PC-3 (cell line): Measurements from ENCODE around the gene FAM9C. TPM values are rescaled to one million over a fixed set of nuclear protein-coding genes. Genes with fewer than 3 reads are reported as not detected.

ENCODE experiments used
- ATAC-seq: fragments of 200-7000 bp; cut with Tn5 transposase; 2 replicates; pipeline ENCODE4 v1.9.1; 2020; ENCODE audit warnings: mild to moderate bottlenecking, moderate library complexity
- BruUV-seq: library from RNA; stranded (reverse); fragments of 400-500 nt; replicated peaks from 2 replicates; lab custom pipeline; 2021; lab: Mats Ljungman, UMichigan
- CTCF ChIA-PET: fragments of 300-600 bp; sonication (Branson Sonifier 250); formaldehyde crosslinking; loops from one replicate; lab custom pipeline; 2022; ENCODE audit warnings: antibody characterized with exemption; lab: Charles Lee
- POLR2A ChIA-PET: fragments of 300-600 bp; sonication (Branson Sonifier 250); formaldehyde crosslinking; loops from one replicate; lab custom pipeline; 2022; ENCODE audit warnings: antibody characterized with exemption; ENCODE audit not compliant: unreplicated experiment; lab: Charles Lee
- DNase-seq: peaks from one replicate; pipeline ENCODE4 v3.0.0-alpha.2; 2015
- H2AFZ ChIP-seq: fragments of 300-600 bp; sonication (generic); 2 replicates; pipeline ENCODE4 v1.6.0; 2016; ENCODE audit warnings: antibody characterized with exemption, low read length
- H3F3A ChIP-seq: fragments of 300-600 bp; sonication (generic); one replicate; pipeline ENCODE4 v1.6.0; 2017; ENCODE audit warnings: antibody characterized with exemption, low read length, control low read depth, mild to moderate bottlenecking; ENCODE audit not compliant: unreplicated experiment
- H3K27ac ChIP-seq: fragments of 300-600 bp; sonication (generic); 2 replicates; pipeline ENCODE4 v1.5.1; 2016; ENCODE audit warnings: mild to moderate bottlenecking, low read length
- H3K27me3 ChIP-seq: fragments of 300-600 bp; sonication (generic); 2 replicates; pipeline ENCODE4 v1.6.1; 2016; ENCODE audit warnings: low read length, mixed read lengths
- H3K36me3 ChIP-seq: fragments of 300-600 bp; sonication (generic); 2 replicates; pipeline ENCODE4 v1.6.1; 2016; ENCODE audit warnings: low read depth, mixed run types, low read length, mixed read lengths
- H3K4me1 ChIP-seq: fragments of 300-600 bp; sonication (generic); 2 replicates; pipeline ENCODE4 v1.5.1; 2016; ENCODE audit warnings: low read length; ENCODE audit not compliant: insufficient read depth
- H3K4me2 ChIP-seq: fragments of 300-600 bp; sonication (generic); 2 replicates; pipeline ENCODE4 v1.6.0; 2016; ENCODE audit warnings: low read length
- H3K4me3 ChIP-seq: fragments of 300-600 bp; sonication (generic); 2 replicates; pipeline ENCODE4 v1.5.1; 2016; ENCODE audit warnings: mild to moderate bottlenecking, low read length, mixed read lengths
- H3K79me2 ChIP-seq: fragments of 300-600 bp; sonication (generic); 2 replicates; pipeline ENCODE4 v1.6.1; 2017; ENCODE audit warnings: low read length, mixed read lengths
- H3K9ac ChIP-seq: fragments of 300-600 bp; sonication (generic); 2 replicates; pipeline ENCODE4 v1.6.0; 2016; ENCODE audit warnings: mild to moderate bottlenecking, low read length
- H3K9me2 ChIP-seq: fragments of 300-600 bp; sonication (generic); replicated peaks from 2 replicates; pipeline ENCODE4 v1.6.1; 2016; ENCODE audit warnings: mixed run types, low read length, mixed read lengths
- H3K9me3 ChIP-seq: fragments of 300-600 bp; sonication (generic); 2 replicates; pipeline ENCODE4 v1.6.1; 2016; ENCODE audit warnings: low read length, mixed read lengths
- H4K20me1 ChIP-seq: fragments of 300-600 bp; sonication (generic); 2 replicates; pipeline ENCODE4 v1.6.1; 2016; ENCODE audit warnings: low read length, mixed read lengths
- EZH2 ChIP-seq: fragments of 300-600 bp; sonication (generic); IDR thresholded peaks from one replicate; pipeline ENCODE4 v1.6.1; 2017; ENCODE audit warnings: antibody characterized with exemption, mild to moderate bottlenecking, low read length; ENCODE audit not compliant: unreplicated experiment
- EZH2phosphoT487 ChIP-seq: fragments of 300-600 bp; sonication (generic); IDR thresholded peaks from 2 replicates; pipeline ENCODE4 v1.6.1; 2018; ENCODE audit warnings: mild to moderate bottlenecking, antibody characterized with exemption, low read length, borderline replicate concordance
- intact Hi-C: fragments of 100-400 bp; cut with micrococcal nuclease; formaldehyde crosslinking; loops from 2 replicates; pipeline ENCODE4 v1.9.0; 2023
- total RNA-seq: library from RNA; depleted of rRNA; stranded (reverse); fragments of >200 nt; gene quantifications from 2 replicates; pipeline ENCODE4 v1.2.3, GENCODE V29; 2014
- TF ChIP-seq, protein P1 (sequence below): fragments of 300-600 bp; sonication (generic); conservative IDR thresholded peaks from 2 replicates; pipeline ENCODE4 v1.5.1; 2017; ENCODE audit warnings: antibody characterized with exemption, low read depth, mild to moderate bottlenecking, low read length

The FAM9C gene
- total RNA-seq, 1 experiment from 2014 or later: not detected

DNA sequence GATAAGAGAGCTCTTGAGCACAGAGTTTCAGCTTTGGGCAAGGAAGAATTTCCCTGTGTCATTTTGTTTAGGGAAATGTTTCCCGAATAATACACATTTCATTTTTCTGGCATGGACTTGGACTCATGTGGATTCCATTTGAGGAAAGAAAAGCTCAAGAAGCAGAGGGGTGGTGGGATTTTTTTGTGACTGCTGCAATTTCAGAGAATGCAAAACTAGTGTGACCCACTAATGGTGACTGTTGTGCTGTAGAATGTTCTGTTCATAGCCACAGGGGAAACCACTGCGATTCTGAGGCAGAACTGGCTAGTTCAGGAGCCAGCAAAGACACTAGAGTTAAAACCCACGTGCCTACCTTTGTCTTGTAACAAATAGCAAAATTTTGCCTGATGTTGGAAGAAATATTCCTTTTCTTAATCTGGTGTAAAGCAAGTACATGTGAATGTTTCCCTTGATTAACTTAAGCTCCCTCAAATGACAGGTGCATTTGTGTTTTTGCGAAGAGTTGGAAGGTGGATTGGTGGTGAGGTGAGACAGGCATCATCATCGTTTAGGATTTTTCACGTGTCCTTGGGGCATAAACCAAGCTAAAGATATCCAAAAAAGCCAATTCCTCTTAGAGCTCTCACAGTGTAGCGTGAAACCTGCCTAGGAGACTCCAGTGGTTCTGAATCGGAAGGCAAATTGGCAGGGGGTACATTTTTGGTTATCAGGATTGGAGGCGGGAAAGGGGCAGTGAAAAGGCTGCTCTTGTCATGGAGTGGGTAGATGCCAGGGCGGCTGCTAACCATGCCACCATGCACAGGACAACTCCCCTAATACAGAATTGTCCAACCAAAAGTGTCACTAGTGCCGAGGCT is 38.0 kb upstream of the FAM9C start:
- Histone ChIP-seq H3K27ac (no peak overlapping the region), H3K9me3 (no peaks in the 10 kb centered on the region), H3K9ac (no peak overlapping the region), H3K4me1 (peaks cover 13% of the 10 kb centered on the region), H3K36me3 (no peaks in the 10 kb centered on the region), H3K79me2 (no peaks in the 10 kb centered on the region), H3F3A (no peaks in the 10 kb centered on the region), H4K20me1 (no peaks in the 10 kb centered on the region), H3K4me2 (no peak overlapping the region), H3K9me2 (no peaks in the 10 kb centered on the region), H3K4me3 (no peak overlapping the region), H3K27me3 (no peaks in the 10 kb centered on the region), H2AFZ (no peak overlapping the region)
- CTCF ChIA-PET: no interaction called here
- DNase-seq: no peak
- ATAC-seq: no peak
- POLR2A ChIA-PET: interaction anchor here (0.6 kb wide), 1 partner anchor 78 kb away, joined by 3 read pairs; no protein-coding TSS in a partner anchor
- intact Hi-C loops: no loop called here
- TF ChIP-seq EZH2 (no peak), EZH2phosphoT487 (no peak)
- TF ChIP-seq, protein P1, sequence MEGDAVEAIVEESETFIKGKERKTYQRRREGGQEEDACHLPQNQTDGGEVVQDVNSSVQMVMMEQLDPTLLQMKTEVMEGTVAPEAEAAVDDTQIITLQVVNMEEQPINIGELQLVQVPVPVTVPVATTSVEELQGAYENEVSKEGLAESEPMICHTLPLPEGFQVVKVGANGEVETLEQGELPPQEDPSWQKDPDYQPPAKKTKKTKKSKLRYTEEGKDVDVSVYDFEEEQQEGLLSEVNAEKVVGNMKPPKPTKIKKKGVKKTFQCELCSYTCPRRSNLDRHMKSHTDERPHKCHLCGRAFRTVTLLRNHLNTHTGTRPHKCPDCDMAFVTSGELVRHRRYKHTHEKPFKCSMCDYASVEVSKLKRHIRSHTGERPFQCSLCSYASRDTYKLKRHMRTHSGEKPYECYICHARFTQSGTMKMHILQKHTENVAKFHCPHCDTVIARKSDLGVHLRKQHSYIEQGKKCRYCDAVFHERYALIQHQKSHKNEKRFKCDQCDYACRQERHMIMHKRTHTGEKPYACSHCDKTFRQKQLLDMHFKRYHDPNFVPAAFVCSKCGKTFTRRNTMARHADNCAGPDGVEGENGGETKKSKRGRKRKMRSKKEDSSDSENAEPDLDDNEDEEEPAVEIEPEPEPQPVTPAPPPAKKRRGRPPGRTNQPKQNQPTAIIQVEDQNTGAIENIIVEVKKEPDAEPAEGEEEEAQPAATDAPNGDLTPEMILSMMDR: no peak
- BruUV-seq: no TSS peak

DNA sequence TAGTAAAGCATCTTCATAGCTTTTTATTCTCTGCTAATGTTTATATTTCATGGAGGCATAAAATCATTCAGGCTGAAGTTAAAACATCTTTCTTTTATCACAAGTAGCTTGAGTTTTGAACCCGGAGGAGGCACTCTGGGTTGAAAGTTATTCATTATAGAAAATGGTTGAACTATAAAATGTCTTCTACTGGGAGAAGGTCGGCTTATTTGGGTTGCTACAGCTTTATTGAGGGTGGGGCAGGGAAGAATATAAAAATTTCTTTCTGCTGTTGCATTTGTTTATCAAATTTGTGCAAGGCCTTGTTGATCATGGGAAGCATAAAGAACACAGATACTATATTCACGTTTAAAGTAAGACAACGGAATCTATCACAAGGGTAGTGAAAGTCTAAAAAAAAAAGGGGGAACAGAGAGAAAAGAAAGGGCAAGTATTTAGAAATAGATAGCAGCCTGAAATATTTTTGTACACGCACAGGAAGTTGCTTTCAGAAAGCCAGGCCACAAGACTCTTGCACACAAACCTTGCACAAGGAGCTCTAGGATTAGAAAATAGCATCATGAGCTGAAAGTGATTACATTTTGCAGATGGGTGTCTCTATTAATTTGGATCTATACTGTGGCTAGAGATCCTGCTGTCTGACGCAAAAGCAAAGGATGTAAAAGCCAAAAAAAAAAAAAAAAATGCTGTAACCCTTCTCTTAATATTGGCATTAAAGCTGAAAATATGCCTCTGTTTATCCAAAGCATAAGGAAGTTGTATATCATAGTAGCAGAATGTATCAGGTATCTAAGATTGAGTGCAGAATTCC is 37.2 kb upstream of the FAM9C start:
- intact Hi-C loops: no loop called here
- no peak for ATAC-seq
- Histone ChIP-seq H3F3A (no peaks in the 10 kb centered on the region), H3K27me3 (no peaks in the 10 kb centered on the region), H3K4me2 (no peak overlapping the region), H2AFZ (no peak overlapping the region), H3K27ac (no peak overlapping the region), H3K9me3 (no peaks in the 10 kb centered on the region), H3K9me2 (no peaks in the 10 kb centered on the region), H3K79me2 (no peaks in the 10 kb centered on the region), H3K4me3 (no peak overlapping the region), H3K36me3 (no peaks in the 10 kb centered on the region), H3K9ac (no peak overlapping the region), H4K20me1 (no peaks in the 10 kb centered on the region), H3K4me1 (peaks cover 13% of the 10 kb centered on the region)
- DNase-seq: no peak
- TF ChIP-seq EZH2: no peak
- TF ChIP-seq EZH2phosphoT487: no peak
- TF ChIP-seq, protein P1: no peak
- no TSS peak for BruUV-seq
- CTCF ChIA-PET: no interaction called here
- POLR2A ChIA-PET: interaction anchor here (0.6 to 0.7 kb wide), 2 partner anchors 77 to 406 kb away, joined by 3 to 5 read pairs; no protein-coding TSS in a partner anchor
